Measurements from ENCODE around the gene MARCKS.
"Not testable (repeated sequence)": the region's sequence is repeated elsewhere in the genome, so short reads cannot be mapped to it uniquely, and the experiment has no call there.

The MARCKS gene

DNA sequence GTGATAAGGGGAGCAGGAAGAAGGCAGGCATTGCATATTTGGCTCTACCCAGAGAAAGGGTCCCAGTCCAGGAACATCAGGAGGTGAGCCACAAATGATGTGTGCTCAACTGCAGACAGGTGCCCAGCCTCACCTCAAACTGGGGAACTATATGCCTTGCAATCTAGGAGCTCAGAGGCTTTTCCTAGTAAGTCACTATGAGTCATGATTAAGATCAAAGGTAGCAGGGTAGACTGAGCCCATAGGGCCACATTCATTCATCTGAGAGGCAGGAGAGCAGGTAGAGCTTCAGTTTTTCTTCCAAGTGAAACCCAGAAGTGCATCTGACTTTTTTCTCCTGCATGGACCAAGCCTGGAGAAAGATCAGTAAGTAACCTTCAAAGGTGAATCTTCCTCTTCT is 31.3 kb downstream of the MARCKS start:
- no peak for DNase-seq

DNA sequence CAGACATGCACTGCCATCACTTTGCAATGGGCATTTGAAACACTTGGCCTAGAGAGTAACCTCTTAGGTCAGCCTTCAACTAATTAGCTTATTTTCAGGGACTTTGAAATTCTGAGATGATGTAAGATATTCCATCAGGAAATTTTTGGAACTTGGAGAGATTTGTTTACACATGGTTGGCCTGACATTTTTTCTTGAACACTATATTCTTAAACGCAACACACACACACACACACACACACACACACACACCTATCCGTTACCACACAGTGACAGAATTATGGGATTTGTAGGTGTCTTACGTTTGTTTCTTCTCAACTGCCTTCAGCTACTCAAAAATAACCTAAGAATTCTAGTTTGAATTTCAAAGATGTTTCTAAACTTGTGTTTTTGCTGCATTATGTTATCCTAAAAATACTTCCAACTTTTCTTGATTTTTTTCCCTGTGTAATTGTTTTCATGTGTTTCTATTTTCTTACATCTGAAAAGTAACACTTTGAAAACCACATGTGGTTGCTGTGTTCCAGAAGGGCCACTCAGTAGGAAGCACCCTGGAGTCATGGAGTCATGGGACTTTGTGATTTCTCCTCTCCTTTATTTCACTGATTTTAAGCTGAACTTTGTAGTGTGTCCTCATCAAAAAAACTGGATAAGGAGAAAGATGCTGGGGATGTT is 31.9 kb downstream of the MARCKS start:
- no peak for DNase-seq

DNA sequence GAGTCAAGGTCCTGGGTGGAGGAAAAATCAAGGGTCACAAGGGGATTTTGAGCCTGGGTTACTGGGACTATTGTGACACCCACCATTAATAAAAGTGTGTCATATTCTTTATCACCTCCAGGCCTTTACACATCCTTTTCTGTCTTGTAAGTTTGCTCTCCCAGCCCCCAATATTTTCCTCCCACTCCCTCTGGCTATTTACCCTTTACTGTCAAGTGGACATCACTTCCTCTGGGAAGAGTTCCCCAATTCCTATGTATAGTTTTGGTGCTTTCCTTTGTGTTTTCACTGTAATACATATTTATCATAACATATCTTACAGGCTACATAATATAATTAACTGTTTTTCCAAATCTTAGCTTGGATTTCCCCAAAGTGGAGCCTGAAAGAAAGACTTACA is 36.3 kb downstream of the MARCKS start:
- DNase-seq, result no peak

DNA sequence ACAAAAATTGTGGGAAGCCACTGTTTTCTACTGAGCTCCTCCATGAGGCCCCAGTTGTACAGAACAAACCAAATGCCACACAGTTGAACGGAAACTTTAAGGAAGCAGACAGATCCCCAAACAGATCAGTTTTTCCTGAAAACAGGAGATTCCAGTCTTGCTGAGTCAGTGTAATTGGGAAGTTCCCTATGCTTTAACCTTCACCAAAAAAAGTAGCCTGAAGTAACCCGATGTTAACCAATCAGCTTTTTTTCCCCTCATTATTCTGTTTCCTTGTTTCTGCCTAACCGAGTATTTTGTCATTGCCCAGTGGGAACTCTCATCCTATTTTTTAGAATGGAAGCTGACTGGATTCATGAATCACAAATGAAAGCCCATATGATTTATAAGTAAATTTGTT is 36.7 kb downstream of the MARCKS start:
- DNase-seq, result no peak

DNA sequence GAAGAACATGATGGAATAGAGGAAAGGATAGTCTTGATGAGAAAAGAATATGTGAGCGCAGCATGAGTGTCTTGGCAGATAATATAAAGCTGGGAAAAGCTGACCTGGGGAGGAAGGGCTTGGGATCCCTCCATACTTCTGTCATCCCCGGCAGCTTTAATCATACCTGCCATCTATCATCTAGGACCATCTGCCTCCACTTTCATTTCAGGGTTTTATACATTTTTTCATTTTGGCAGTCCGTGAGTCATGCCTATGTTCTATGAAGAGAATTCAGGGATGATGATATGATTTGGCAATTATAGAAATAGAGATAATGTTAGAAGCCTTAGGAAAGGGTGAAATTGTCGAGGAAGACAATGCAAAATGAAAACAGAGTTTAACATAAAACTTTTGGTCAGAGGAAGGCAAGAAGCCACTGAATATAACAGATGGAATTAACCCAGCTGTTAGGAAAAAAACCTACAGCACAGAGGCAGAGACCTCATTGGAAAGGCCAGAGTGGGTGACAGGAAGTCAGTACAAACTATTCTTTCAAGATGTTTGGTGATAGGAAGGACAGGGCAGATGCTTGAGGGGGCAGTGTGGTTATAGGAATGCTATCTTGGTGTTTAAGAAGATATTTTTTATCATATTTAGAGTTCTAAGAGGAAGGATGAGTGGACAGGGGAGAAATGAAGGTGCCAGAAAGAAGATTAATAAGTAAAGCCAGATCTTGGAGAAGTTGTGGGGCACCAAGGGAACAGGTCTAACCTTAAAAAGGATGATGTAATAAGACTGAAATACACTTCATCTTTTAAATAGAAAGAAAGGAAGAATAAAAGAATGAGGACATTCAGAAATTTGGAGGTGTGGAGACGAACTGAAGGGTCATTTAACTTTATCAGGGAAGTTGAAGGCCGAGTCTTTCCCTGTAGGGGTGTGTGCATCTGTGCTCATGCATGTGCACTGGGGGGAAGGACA is 37.8 kb downstream of the MARCKS start:
- DNase-seq, result no peak

DNA sequence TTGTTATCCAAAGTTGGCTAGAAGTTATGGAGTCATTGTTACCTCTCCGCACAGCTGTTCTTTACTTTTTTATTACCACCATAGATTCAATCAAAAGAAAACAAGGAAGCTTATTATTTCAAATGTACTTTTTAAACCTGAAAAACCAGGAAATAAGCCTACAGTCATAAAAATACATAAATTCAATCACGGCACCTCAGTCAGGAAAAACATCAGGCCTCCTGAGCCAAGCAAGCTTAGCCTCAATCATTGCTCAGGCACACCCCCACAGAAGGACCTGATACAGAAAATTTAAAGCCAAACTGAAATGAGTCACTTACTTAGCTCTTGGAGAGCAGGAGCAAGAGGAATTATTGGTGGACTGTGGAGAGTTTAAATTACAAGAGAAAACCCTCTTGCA is 44.3 kb downstream of the MARCKS start:
- no peak for DNase-seq

DNA sequence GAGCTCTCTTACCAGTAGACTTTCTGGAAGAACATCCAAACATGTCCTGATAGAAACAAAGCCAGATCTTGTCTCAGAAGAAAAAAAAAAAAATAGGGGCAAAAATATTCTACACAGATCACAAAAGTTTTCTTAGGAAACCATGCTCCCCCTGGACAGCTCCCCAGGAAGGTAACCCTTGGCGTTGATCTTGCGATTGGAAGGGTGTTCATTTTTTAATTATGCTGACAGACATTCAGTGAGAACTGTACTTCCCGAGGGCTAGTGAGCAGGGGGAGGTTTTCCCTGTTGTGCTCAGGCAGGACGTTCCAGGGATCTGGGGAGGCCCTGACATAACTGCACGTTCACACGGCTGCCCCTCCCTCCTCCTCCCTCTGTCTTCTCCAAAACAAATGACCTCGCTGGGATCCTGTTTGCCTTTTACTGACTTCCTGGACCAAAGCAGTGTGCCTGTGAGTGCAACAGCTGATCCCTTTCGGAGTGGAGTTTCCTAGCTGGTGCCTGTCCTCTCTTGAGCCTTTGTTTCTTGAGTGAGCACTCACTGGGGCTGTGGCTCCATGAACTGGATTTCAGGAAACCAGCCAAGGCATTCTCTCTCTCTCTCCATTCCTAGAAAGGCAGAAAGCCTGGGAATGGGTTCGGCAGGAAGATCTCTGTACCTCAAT is 46.7 kb downstream of the MARCKS start:
- no peak for DNase-seq

DNA sequence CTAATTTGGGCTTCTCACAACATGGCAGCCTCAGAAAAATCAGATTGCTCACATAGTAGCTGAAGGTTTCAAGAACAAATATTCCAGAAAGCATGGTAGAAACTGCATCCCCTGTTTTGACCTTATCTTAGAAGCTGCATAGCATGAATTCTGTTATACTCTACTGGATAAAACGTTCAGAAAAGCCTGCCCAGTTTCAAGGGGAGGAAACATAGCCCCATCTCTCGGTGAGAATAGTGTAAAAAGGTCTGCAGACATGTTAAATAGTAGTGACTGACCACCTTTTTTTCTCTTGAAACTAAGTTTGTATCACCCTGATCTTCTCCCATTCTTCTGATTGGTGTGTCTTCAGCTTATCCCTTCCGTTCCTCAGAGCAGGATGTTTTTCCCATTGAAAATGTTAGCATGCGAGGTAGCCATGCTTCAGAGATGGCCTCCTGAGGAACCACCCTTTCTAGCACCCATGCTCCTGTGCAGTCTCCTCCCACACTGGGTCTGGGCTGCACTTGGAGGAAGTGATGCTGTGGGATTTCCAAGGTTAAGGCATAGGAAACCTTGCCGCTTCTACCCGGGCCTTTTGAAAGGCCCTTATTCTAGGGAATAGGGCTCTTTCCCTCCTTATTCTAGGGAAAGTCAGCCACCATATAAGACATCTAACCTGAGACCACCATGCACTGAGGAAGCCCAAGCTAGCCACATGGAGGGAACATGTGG is 50.1 kb downstream of the MARCKS start:
- DNase-seq, result no peak

DNA sequence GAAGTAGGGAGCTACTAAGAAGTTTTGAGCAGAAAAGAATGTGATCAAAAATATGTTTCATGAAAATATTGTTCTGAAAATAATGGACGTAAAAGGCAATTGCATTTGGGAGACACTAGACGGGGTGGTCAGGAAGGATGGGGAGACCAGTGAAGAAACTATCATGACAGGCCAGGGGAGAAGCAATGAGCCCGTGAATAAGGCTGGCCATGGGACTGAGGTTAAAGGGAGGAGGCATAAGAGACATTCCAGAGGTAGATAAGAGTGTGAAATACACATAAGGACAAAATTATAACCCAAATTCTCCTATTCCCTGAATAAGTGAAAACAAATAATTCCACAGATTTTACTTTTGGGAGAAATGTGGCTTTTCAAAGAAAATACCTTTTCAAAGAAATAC is 51.7 kb downstream of the MARCKS start:
- no peak for DNase-seq

DNA sequence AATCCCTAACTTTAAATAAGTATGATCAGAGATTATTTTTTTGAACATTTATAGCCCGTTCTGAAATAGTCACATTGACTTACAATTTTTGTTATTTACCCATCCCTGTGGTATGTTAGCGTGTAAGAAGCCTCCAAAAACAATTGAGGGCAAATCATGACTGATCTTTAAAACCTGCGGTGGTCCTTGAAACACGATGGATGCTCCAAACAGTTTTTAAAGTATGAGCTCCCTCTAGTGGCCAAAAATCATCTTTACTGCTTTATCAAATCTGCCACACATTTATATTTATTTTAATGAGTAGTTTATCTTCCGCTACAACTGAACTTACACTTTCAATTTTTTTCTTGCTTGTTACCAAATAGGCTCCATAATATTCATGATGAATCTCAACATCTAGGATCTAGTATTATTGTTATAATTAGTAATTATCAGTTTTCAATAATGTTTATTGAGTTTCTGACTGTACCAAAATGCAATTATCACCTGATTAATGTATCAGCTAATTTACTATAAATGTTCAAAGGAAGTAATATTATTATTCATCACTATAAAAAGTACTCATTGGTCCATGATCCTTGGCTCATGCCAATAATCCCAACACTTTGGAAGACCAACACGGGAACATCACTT is 52.2 kb downstream of the MARCKS start:
- DNase-seq, result no peak

DNA sequence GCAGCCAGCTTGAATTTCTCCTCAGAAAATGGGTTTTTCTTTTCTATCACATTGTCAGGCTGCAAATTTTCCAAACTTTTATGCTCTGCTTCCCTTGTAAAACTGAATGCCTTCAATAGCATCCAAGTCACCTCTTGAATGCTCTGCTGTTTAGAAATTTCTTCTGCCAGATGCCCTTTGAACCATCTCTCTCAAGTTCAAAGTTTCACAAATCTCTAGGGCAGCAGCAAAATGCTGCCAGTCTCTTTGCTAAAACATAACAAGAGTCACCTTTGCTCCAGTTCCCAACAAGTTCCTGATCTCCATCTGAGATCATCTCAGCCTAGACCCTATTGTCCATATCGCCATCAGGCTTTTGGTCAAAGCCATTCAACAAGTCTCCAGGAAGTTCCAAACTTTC is 53.1 kb downstream of the MARCKS start:
- DNase-seq, result not testable (repeated sequence)
